Common myeloid progenitor, CD34-positive (primary cell): ENCODE data around the gene RPL26.

ENCODE experiments used
- CTCF ChIA-PET: fragments of 350-600 bp; sonication (Branson Sonifier 250); formaldehyde crosslinking; loops from one replicate; lab custom pipeline; 2021; ENCODE audit warnings: antibody characterized with exemption; lab: Charles Lee
- POLR2A ChIA-PET: fragments of 350-600 bp; sonication (Branson Sonifier 250); formaldehyde crosslinking; loops from one replicate; lab custom pipeline; 2021; ENCODE audit warnings: antibody characterized with exemption; lab: Charles Lee
- DNase-seq, 3 donors: peaks; one replicate each; pipeline versions ENCODE4 v3.0.0 to v3.0.0-alpha.2; 2013
- H3K27ac ChIP-seq, 2 experiments: 1 replicate in 1 of 2; 2 replicates in 1 of 2; pipeline ENCODE4 v1.7.0; 2013; ENCODE audit warnings: inconsistent platforms in 2 of 2, low read length in 2 of 2, mild to moderate bottlenecking in 2 of 2, low read depth in 1 of 2, moderate library complexity in 1 of 2; ENCODE audit not compliant: severe bottlenecking in 2 of 2, insufficient read depth in 1 of 2, poor library complexity in 1 of 2
- H3K27me3 ChIP-seq, 5 experiments: replicated peaks in 2 of 5; 1 replicate in 3 of 5; 2 replicates in 2 of 5; pipeline versions ENCODE4 v1.6.1 to v1.7.0; 2013; ENCODE audit warnings: low read length in 4 of 5, mild to moderate bottlenecking in 2 of 5, moderate library complexity in 2 of 5, inconsistent platforms in 1 of 5; ENCODE audit not compliant: insufficient read depth in 5 of 5, control insufficient read depth in 4 of 5
- H3K36me3 ChIP-seq, 4 experiments: 1 replicate in 2 of 4; 2 replicates in 2 of 4; pipeline versions ENCODE4 v1.6.1 to v1.7.0; 2013; ENCODE audit warnings: low read length in 3 of 4, control low read depth in 1 of 4, mild to moderate bottlenecking in 1 of 4; ENCODE audit not compliant: control insufficient read depth in 4 of 4, insufficient read depth in 4 of 4
- H3K4me1 ChIP-seq, 4 experiments: 1 replicate in 3 of 4; 2 replicates in 1 of 4; pipeline versions ENCODE4 v1.6.1 to v1.7.1; 2013; ENCODE audit warnings: low read length in 3 of 4, mild to moderate bottlenecking in 3 of 4, control low read depth in 1 of 4, inconsistent platforms in 1 of 4, moderate library complexity in 1 of 4; ENCODE audit not compliant: control insufficient read depth in 4 of 4, insufficient read depth in 4 of 4; ENCODE audit errors: control extremely low read depth in 1 of 4
- H3K4me3 ChIP-seq, 7 experiments: 1 replicate in 4 of 7; 2 replicates in 3 of 7; pipeline versions ENCODE4 v1.5.1 to v1.7.0; 2013; ENCODE audit warnings: mild to moderate bottlenecking in 7 of 7, low read length in 6 of 7, moderate library complexity in 6 of 7, inconsistent platforms in 2 of 7, low read depth in 2 of 7, control low read depth in 1 of 7; ENCODE audit not compliant: insufficient read depth in 4 of 7, control insufficient read depth in 1 of 7; ENCODE audit errors: extremely low read depth in 1 of 7
- H3K9me3 ChIP-seq, 5 experiments: 1 replicate in 4 of 5; 2 replicates in 1 of 5; pipeline versions ENCODE4 v1.6.1 to v1.7.1; 2013; ENCODE audit warnings: low read length in 4 of 5, mild to moderate bottlenecking in 2 of 5, inconsistent platforms in 1 of 5, low read depth in 1 of 5, moderate library complexity in 1 of 5; ENCODE audit not compliant: control insufficient read depth in 4 of 5, insufficient read depth in 2 of 5; ENCODE audit errors: control extremely low read depth in 1 of 5
- WGBS: methylation state at CpG from one replicate; pipeline ENCODE4 v1.1.5; 2013; ENCODE audit not compliant: insufficient coverage; 5-methylcytosine and 5-hydroxymethylcytosine counted together

The RPL26 gene

DNA sequence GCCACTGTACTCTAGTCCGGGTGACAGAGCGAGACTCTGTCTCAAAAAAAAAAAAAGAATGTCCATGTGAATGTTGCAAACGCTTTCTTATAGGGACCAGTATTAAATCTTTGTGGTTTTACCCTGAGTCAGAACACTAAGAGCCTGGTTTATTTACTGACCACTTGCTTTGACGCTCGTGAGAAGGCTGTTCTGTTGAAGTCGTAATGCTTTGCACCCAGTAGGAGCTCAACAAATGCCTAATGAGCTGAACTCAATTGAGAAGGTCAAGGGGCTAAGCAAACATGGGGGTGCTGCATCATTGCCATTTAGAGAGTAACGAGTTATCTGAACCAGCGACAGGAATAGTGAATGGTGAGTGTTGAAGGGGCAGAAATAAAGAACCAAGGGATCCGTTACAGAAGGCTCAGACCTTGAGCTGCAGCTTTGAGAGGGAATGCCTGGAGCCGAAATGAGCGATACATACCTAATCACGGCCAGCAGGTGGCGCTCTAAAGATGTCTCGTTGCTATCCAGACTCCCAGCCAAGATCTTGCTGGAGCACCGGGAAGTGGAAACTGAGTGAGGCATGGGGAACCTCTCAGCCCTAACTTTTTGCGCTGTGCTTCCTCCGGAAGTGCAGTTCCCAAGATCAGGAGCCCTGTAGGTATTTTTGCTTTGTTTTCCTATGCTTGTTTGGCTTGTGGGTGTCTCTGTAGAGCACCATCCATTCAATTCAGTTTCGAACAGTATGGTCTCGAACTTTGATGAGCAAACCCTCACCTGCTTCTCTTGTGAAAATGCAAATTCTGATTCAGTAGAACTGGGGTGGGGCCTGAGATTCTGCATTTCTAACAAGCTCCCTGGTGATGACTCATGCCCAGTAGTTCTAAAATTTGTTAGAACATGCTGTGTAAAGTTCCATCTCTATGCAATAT is 27.2 kb upstream of the RPL26 start:
- Histone ChIP-seq H3K27me3 (peaks cover 0 to 2% (median 0%) of the 10 kb centered on the region in 5 experiments), H3K4me1 (peaks cover 4 to 22% (median 16%) of the 10 kb centered on the region in 4 experiments), H3K4me3 (peak overlapping the region in 2 of 7 experiments; percentile 31 to 57), H3K27ac (no peak overlapping the region), H3K36me3 (no peaks in the 10 kb centered on the region), H3K9me3 (no peaks in the 10 kb centered on the region)
- CTCF ChIA-PET = interaction anchor here (0.6 to 3.4 kb wide), 19 partner anchors 11 to 375 kb away, joined by 3 to 12 read pairs (median 3); partner anchors contain the start of gene NDEL1
- POLR2A ChIA-PET = interaction anchor here (0.7 to 1.0 kb wide), 2 partner anchors 27 kb away, joined by 3 to 5 read pairs; no protein-coding TSS in a partner anchor
- DNase-seq = peak; percentile 78 to 83 (median 79)
- WGBS = 22% methylated on average over 15 of the region's 19 CpGs

DNA sequence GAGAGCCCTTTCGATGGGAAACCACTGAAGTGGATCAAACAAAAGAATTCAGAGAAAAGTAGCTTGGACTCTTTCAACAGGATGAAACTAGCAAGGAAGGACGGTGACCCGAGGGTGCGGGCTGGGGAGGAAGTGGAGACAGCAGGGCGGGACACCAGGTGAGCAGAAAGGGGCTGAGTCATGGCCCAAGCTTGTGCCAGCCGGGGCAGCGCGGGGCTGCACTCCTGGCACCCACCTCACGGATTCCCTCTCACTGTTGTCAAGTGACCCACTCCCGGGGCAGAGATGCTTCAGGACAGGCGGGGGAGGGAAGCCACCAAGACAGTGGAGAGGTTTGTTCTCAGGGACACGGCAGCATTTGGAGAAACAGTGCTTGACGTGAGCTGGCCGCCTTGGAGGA is 25.4 kb upstream of the RPL26 start:
- ChIA-PET CTCF (interaction anchor here (1.2 to 1.6 kb wide), 3 partner anchors 12 to 31 kb away, joined by 3 to 4 read pairs (median 3); no protein-coding TSS in a partner anchor), POLR2A (no interaction called here)
- DNase-seq = no peak
- H3K4me1 ChIP-seq = peaks cover 1 to 18% (median 14%) of the 10 kb centered on the region in 4 experiments
- H3K36me3 ChIP-seq = no peaks in the 10 kb centered on the region
- 76% methylated on average over 14 of the region's 14 CpGs for WGBS
- no peak overlapping the region for H3K4me3 ChIP-seq
- no peak overlapping the region for H3K27ac ChIP-seq
- H3K27me3 ChIP-seq = peaks cover 0 to 2% (median 0%) of the 10 kb centered on the region in 5 experiments
- H3K9me3 ChIP-seq = no peaks in the 10 kb centered on the region

DNA sequence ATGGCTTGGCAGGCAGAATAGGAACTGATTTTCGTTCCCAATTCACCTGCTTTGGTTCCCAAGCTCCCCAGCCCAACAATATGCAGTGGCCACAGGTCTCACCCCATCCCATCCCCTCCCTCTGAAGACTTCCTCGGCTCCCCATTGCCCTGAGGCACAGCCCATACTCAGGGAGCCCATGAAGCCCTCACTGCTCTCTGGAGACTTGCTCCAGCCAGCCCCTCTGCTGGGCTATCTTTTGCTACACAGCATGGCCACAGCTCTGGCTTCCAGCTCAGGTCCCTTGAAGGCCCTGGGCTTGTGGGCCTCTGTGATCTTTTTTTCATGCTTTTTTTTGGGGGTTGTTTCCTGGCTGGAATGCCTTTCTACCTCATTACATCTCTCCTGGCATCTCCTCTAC is 23.2 kb upstream of the RPL26 start:
- Histone ChIP-seq H3K27ac (no peak overlapping the region), H3K4me3 (no peak overlapping the region), H3K36me3 (no peaks in the 10 kb centered on the region), H3K9me3 (no peaks in the 10 kb centered on the region), H3K4me1 (peaks cover 0 to 10% (median 6%) of the 10 kb centered on the region in 4 experiments), H3K27me3 (no peaks in the 10 kb centered on the region)
- CTCF ChIA-PET = interaction anchor here (0.6 kb wide), 1 partner anchor 397 kb away, joined by 3 read pairs; no protein-coding TSS in a partner anchor
- no peak for DNase-seq
- POLR2A ChIA-PET = interaction anchor here (0.6 to 1.0 kb wide), 2 partner anchors 23 to 124 kb away, joined by 3 to 5 read pairs; partner anchors contain the start of gene RPL26
- 100% methylated on average over 2 of the region's 2 CpGs for whole genome bisulfite sequencing

DNA sequence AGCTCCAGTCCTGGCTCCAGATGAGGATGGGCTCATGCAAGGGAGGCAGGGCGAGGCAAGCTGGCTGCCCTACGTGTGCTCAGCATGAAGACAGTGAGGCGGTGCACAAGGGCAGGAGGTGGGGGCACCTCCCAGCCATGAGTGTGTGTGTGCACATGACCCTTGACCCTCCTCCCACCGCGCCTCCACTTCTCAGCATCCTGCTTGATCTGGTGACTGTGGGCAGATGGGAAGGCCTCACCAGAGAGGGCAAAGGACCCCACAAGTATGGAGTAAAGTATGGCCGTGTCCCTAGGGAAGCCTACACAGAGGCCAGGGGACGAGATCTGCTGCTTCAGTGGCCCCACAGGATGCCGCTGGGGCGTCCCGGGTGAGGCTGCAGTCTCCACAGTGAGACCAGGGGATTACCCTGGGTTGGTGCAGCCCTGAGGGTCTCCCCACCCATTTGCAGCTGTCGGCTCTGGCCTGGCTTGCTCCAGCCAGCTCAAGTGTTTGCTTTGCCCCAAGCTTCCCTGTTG is 22.6 kb upstream of the RPL26 start:
- H3K9me3 ChIP-seq = no peaks in the 10 kb centered on the region
- no peaks in the 10 kb centered on the region for H3K36me3 ChIP-seq
- no peaks in the 10 kb centered on the region for H3K27me3 ChIP-seq
- no peak overlapping the region for H3K27ac ChIP-seq
- WGBS = 94% methylated on average over 8 of the region's 11 CpGs
- DNase-seq = no peak
- CTCF ChIA-PET = interaction anchor here (2.2 kb wide), 1 partner anchor 23 kb away, joined by 5 read pairs; no protein-coding TSS in a partner anchor
- no peak overlapping the region for H3K4me3 ChIP-seq
- peaks cover 0 to 10% (median 6%) of the 10 kb centered on the region in 4 experiments for H3K4me1 ChIP-seq
- POLR2A ChIA-PET = interaction anchor here (1.0 kb wide), 1 partner anchor 22 kb away, joined by 5 read pairs; the partner anchor contains the start of gene RPL26

DNA sequence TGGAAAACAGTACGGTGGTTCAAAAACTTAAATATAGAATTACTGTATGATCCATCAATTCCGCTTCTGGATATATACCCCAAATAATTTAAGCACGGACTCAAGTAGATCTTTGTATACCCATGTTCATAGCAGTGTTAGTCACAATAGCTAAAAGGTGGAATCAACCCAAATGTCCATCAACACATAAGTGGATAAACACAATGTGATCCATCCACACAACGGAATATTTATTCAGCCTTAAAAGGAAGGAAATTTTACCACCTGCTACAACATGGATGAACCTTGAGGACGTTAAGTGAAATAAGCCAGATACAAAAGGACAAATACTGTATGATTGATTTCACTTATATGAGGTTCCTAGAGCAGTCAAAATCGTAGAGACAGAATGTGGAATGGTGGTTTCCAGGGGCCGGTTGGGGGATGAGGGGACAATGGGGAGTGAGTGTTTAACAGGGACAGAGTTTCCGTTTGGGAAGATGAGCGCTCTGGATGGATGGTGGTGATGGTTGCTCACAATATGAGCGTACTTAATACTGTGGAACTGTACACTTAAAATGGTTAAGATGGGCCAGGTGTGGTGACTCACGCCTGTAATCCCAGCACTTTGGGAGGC is 20.0 kb upstream of the RPL26 start:
- H3K27ac ChIP-seq = no peak overlapping the region
- no peak overlapping the region for H3K4me3 ChIP-seq
- H3K27me3 ChIP-seq = peaks cover 0 to 2% (median 0%) of the 10 kb centered on the region in 5 experiments
- POLR2A ChIA-PET = no interaction called here
- CTCF ChIA-PET = interaction anchor here (1.1 to 2.2 kb wide), 2 partner anchors 10 to 21 kb away, joined by 4 to 5 read pairs; no protein-coding TSS in a partner anchor
- WGBS = 94% methylated on average over 7 of the region's 11 CpGs
- no peaks in the 10 kb centered on the region for H3K36me3 ChIP-seq
- no peaks in the 10 kb centered on the region for H3K4me1 ChIP-seq
- no peak for DNase-seq
- no peaks in the 10 kb centered on the region for H3K9me3 ChIP-seq

DNA sequence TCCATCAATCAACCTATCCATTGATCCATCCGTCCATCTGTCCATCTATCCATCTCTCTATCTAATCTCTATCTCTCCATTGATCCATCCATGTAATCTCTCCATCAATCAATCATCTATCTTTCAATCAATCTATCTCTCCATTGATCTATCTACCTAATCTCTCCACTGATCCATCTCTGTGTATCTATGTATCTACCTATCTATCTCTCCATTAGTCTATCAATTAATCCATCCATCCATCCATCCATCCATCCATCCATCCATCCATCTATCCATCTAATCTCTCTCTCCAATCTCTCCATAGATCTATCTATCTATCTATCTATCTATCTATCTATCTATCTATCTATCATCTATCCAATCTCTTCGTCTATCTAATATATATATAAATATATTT is 18.1 kb upstream of the RPL26 start:
- Histone ChIP-seq H3K27me3 (peaks cover 0 to 6% (median 2%) of the 10 kb centered on the region in 5 experiments), H3K4me1 (no peaks in the 10 kb centered on the region), H3K36me3 (no peaks in the 10 kb centered on the region), H3K27ac (no peak overlapping the region), H3K9me3 (no peaks in the 10 kb centered on the region), H3K4me3 (no peak overlapping the region)
- WGBS = 100% methylated on average over 1 of the region's 2 CpGs
- DNase-seq = no peak
- CTCF ChIA-PET = no interaction called here
- POLR2A ChIA-PET = no interaction called here
